Measurements from ENCODE around the gene EYA2.

EYA2 gene

GRCh38 chr20:46894579-46894958 lies at the start of gene EYA2:
Gene EYA2 (plus strand): TSS chr20:46894843. CDS start chr20:46990011, 95,168 bp downstream.
- TF ChIP-seq FOXP2 (optimal IDR thresholded peaks at IDR 0.05; ENCODE audit: control extremely low read depth, extremely low read length, insufficient read depth): no peak
- no peak for TF ChIP-seq POLR2AphosphoS5 (IDR thresholded peaks at IDR 0.05; ENCODE audit: borderline replicate concordance, low read depth, low read length)
- TF ChIP-seq EZH2 (IDR thresholded peaks at IDR 0.05): no peak
- no peaks in the 10 kb centered on the region for H3K36me3 ChIP-seq (ENCODE audit: insufficient read depth, low read length)
- H3K27ac ChIP-seq: no peak within 1 kb of the TSS
- H3K4me3 ChIP-seq: peak within 1 kb of the TSS; percentile 52
- DNase-seq (ENCODE audit: low read depth, low spot score): no peak
- no peaks in the 10 kb centered on the region for H3K9me3 ChIP-seq (ENCODE audit: low read depth, low read length)
- H3K9ac ChIP-seq (ENCODE audit: insufficient read length): no peak within 1 kb of the TSS

GRCh38 chr20:46844965-46845364 lies 49.7 kb upstream of the EYA2 start:
- TF ChIP-seq EZH2 (IDR thresholded peaks at IDR 0.05) (no peak), FOXP2 (optimal IDR thresholded peaks at IDR 0.05; ENCODE audit: control extremely low read depth, extremely low read length, insufficient read depth) (no peak), POLR2AphosphoS5 (IDR thresholded peaks at IDR 0.05; ENCODE audit: borderline replicate concordance, low read depth, low read length) (no peak)

GRCh38 chr20:46849269-46849668 lies 45.4 kb upstream of the EYA2 start:
- H3K9me3 ChIP-seq (ENCODE audit: low read depth, low read length): no peaks in the 10 kb centered on the region
- no peak overlapping the region for H3K4me3 ChIP-seq
- DNase-seq (ENCODE audit: low read depth, low spot score): no peak
- H3K36me3 ChIP-seq (ENCODE audit: insufficient read depth, low read length): no peaks in the 10 kb centered on the region
- H3K27ac ChIP-seq: no peak overlapping the region
- no peak for TF ChIP-seq FOXP2 (optimal IDR thresholded peaks at IDR 0.05; ENCODE audit: control extremely low read depth, extremely low read length, insufficient read depth)
- no peak for TF ChIP-seq POLR2AphosphoS5 (IDR thresholded peaks at IDR 0.05; ENCODE audit: borderline replicate concordance, low read depth, low read length)
- TF ChIP-seq EZH2 (IDR thresholded peaks at IDR 0.05): no peak
- H3K9ac ChIP-seq (ENCODE audit: insufficient read length): no peak overlapping the region

More at GRCh38 chr20:46844965-46845364, 49.7 kb upstream of the EYA2 start:
- Histone ChIP-seq H3K9ac (ENCODE audit: insufficient read length) (no peak overlapping the region), H3K4me3 (no peak overlapping the region), H3K9me3 (ENCODE audit: low read depth, low read length) (no peaks in the 10 kb centered on the region), H3K36me3 (ENCODE audit: insufficient read depth, low read length) (no peaks in the 10 kb centered on the region), H3K27ac (no peak overlapping the region)
- DNase-seq (ENCODE audit: low read depth, low spot score): no peak

- no peak overlapping the region for H3K9ac ChIP-seq (ENCODE audit: insufficient read length)
- no peaks in the 10 kb centered on the region for H3K9me3 ChIP-seq (ENCODE audit: low read depth, low read length)
- no peak overlapping the region for H3K27ac ChIP-seq
- no peaks in the 10 kb centered on the region for H3K36me3 ChIP-seq (ENCODE audit: insufficient read depth, low read length)
- no peak for DNase-seq (ENCODE audit: low read depth, low spot score)
- no peak overlapping the region for H3K4me3 ChIP-seq
- TF ChIP-seq EZH2 (IDR thresholded peaks at IDR 0.05) (no peak), FOXP2 (optimal IDR thresholded peaks at IDR 0.05; ENCODE audit: control extremely low read depth, extremely low read length, insufficient read depth) (no peak), POLR2AphosphoS5 (IDR thresholded peaks at IDR 0.05; ENCODE audit: borderline replicate concordance, low read depth, low read length) (no peak)
Observed at GRCh38 chr20:46849751-46850150, 44.9 kb upstream of the EYA2 start.

- H3K9ac ChIP-seq (ENCODE audit: insufficient read length): no peak overlapping the region
- TF ChIP-seq FOXP2 (optimal IDR thresholded peaks at IDR 0.05; ENCODE audit: control extremely low read depth, extremely low read length, insufficient read depth): no peak
- no peak for TF ChIP-seq POLR2AphosphoS5 (IDR thresholded peaks at IDR 0.05; ENCODE audit: borderline replicate concordance, low read depth, low read length)
- TF ChIP-seq EZH2 (IDR thresholded peaks at IDR 0.05): no peak
- no peak overlapping the region for H3K4me3 ChIP-seq
Observed at GRCh38 chr20:46850416-46850815, 44.2 kb upstream of the EYA2 start.

GRCh38 chr20:46850896-46851295 lies 43.7 kb upstream of the EYA2 start:
- TF ChIP-seq POLR2AphosphoS5 (IDR thresholded peaks at IDR 0.05; ENCODE audit: borderline replicate concordance, low read depth, low read length): no peak
- no peak for TF ChIP-seq FOXP2 (optimal IDR thresholded peaks at IDR 0.05; ENCODE audit: control extremely low read depth, extremely low read length, insufficient read depth)
- TF ChIP-seq EZH2 (IDR thresholded peaks at IDR 0.05): no peak
- no peak for DNase-seq (ENCODE audit: low read depth, low spot score)
- no peaks in the 10 kb centered on the region for H3K36me3 ChIP-seq (ENCODE audit: insufficient read depth, low read length)
- no peak overlapping the region for H3K9ac ChIP-seq (ENCODE audit: insufficient read length)
- H3K9me3 ChIP-seq (ENCODE audit: low read depth, low read length): no peaks in the 10 kb centered on the region
- H3K4me3 ChIP-seq: no peak overlapping the region
- no peak overlapping the region for H3K27ac ChIP-seq

More at GRCh38 chr20:46850416-46850815, 44.2 kb upstream of the EYA2 start:
- no peaks in the 10 kb centered on the region for H3K36me3 ChIP-seq (ENCODE audit: insufficient read depth, low read length)
- no peaks in the 10 kb centered on the region for H3K9me3 ChIP-seq (ENCODE audit: low read depth, low read length)
- no peak for DNase-seq (ENCODE audit: low read depth, low spot score)
- H3K27ac ChIP-seq: no peak overlapping the region

GRCh38 chr20:46851746-46852145 lies 42.9 kb upstream of the EYA2 start:
- no peak for DNase-seq (ENCODE audit: low read depth, low spot score)
- no peak for TF ChIP-seq POLR2AphosphoS5 (IDR thresholded peaks at IDR 0.05; ENCODE audit: borderline replicate concordance, low read depth, low read length)
- no peaks in the 10 kb centered on the region for H3K9me3 ChIP-seq (ENCODE audit: low read depth, low read length)
- no peaks in the 10 kb centered on the region for H3K36me3 ChIP-seq (ENCODE audit: insufficient read depth, low read length)
- H3K27ac ChIP-seq: no peak overlapping the region
- no peak overlapping the region for H3K4me3 ChIP-seq
- H3K9ac ChIP-seq (ENCODE audit: insufficient read length): no peak overlapping the region

- DNase-seq (ENCODE audit: low read depth, low spot score): no peak
- H3K9me3 ChIP-seq (ENCODE audit: low read depth, low read length): no peaks in the 10 kb centered on the region
- no peak overlapping the region for H3K9ac ChIP-seq (ENCODE audit: insufficient read length)
- H3K36me3 ChIP-seq (ENCODE audit: insufficient read depth, low read length): no peaks in the 10 kb centered on the region
- H3K4me3 ChIP-seq: no peak overlapping the region
- no peak overlapping the region for H3K27ac ChIP-seq
- TF ChIP-seq EZH2 (IDR thresholded peaks at IDR 0.05) (no peak), POLR2AphosphoS5 (IDR thresholded peaks at IDR 0.05; ENCODE audit: borderline replicate concordance, low read depth, low read length) (no peak), FOXP2 (optimal IDR thresholded peaks at IDR 0.05; ENCODE audit: control extremely low read depth, extremely low read length, insufficient read depth) (no peak)
Observed at GRCh38 chr20:46852313-46852712, 42.3 kb upstream of the EYA2 start.

- Histone ChIP-seq H3K27ac (no peak overlapping the region), H3K9ac (ENCODE audit: insufficient read length) (no peak overlapping the region), H3K4me3 (no peak overlapping the region), H3K36me3 (ENCODE audit: insufficient read depth, low read length) (no peaks in the 10 kb centered on the region), H3K9me3 (ENCODE audit: low read depth, low read length) (no peaks in the 10 kb centered on the region)
- TF ChIP-seq EZH2 (IDR thresholded peaks at IDR 0.05) (no peak), POLR2AphosphoS5 (IDR thresholded peaks at IDR 0.05; ENCODE audit: borderline replicate concordance, low read depth, low read length) (no peak), FOXP2 (optimal IDR thresholded peaks at IDR 0.05; ENCODE audit: control extremely low read depth, extremely low read length, insufficient read depth) (no peak)
- DNase-seq (ENCODE audit: low read depth, low spot score): no peak
Observed at GRCh38 chr20:46853926-46854325, 40.7 kb upstream of the EYA2 start.

Data from SK-N-MC (cell line).